ENCODE measurements around the gene DNALI1. TPM values are rescaled to one million over a fixed set of nuclear protein-coding genes. Genes with fewer than 3 reads are reported as not detected.

Gene DNALI1
- total RNA-seq, 1 experiment from 2014 or later = 0.36 TPM

DNA sequence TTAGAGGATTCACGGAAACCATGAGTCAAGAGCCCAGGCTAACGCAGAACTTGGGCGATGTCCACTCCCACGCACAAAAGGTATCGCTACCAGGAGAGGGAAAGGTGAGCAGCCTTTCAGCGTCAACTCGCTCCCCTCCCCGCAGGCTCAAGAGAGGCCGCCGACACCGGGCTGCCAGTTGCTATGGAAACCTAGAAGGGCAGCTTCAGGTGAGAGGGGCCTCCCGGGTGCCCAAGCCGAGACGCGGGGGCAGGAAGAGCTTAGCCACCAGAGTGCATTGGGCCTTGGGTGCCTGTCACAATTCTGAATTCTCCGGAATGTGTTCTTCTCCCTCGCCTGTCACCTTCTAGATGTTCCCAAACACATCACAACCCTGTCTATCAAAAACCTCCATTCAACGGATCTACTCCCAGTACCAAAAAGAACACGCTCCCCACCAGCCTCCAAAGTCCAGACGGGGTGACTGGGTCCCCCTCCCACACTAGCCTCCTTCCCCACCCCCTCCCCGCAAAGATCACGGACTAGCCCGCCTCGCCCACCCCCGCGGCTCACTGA, 42.9 kb upstream of the DNALI1 start:
- TF ChIP-seq, protein P1, sequence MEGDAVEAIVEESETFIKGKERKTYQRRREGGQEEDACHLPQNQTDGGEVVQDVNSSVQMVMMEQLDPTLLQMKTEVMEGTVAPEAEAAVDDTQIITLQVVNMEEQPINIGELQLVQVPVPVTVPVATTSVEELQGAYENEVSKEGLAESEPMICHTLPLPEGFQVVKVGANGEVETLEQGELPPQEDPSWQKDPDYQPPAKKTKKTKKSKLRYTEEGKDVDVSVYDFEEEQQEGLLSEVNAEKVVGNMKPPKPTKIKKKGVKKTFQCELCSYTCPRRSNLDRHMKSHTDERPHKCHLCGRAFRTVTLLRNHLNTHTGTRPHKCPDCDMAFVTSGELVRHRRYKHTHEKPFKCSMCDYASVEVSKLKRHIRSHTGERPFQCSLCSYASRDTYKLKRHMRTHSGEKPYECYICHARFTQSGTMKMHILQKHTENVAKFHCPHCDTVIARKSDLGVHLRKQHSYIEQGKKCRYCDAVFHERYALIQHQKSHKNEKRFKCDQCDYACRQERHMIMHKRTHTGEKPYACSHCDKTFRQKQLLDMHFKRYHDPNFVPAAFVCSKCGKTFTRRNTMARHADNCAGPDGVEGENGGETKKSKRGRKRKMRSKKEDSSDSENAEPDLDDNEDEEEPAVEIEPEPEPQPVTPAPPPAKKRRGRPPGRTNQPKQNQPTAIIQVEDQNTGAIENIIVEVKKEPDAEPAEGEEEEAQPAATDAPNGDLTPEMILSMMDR (IDR thresholded peaks at IDR 0.05) = no peak
- TF ChIP-seq POLR2AphosphoS5 (IDR thresholded peaks at IDR 0.05; ENCODE audit: low read depth, low read length) (no peak), SIN3A (IDR thresholded peaks at IDR 0.05; ENCODE audit: borderline replicate concordance, insufficient read depth, low read depth, low read length) (no peak), TCF7L2 (IDR thresholded peaks at IDR 0.05; ENCODE audit: low read depth, low read length) (no peak)
- TF ChIP-seq, protein P2, sequence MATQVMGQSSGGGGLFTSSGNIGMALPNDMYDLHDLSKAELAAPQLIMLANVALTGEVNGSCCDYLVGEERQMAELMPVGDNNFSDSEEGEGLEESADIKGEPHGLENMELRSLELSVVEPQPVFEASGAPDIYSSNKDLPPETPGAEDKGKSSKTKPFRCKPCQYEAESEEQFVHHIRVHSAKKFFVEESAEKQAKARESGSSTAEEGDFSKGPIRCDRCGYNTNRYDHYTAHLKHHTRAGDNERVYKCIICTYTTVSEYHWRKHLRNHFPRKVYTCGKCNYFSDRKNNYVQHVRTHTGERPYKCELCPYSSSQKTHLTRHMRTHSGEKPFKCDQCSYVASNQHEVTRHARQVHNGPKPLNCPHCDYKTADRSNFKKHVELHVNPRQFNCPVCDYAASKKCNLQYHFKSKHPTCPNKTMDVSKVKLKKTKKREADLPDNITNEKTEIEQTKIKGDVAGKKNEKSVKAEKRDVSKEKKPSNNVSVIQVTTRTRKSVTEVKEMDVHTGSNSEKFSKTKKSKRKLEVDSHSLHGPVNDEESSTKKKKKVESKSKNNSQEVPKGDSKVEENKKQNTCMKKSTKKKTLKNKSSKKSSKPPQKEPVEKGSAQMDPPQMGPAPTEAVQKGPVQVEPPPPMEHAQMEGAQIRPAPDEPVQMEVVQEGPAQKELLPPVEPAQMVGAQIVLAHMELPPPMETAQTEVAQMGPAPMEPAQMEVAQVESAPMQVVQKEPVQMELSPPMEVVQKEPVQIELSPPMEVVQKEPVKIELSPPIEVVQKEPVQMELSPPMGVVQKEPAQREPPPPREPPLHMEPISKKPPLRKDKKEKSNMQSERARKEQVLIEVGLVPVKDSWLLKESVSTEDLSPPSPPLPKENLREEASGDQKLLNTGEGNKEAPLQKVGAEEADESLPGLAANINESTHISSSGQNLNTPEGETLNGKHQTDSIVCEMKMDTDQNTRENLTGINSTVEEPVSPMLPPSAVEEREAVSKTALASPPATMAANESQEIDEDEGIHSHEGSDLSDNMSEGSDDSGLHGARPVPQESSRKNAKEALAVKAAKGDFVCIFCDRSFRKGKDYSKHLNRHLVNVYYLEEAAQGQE (IDR thresholded peaks at IDR 0.05; ENCODE audit: insufficient read depth in 1 of 2, low read depth in 2 of 2, low read length in 1 of 2) = no peak
- no peaks in the 10 kb centered on the region for H3K27me3 ChIP-seq (ENCODE audit: control insufficient read depth, insufficient read depth, low read length)
- ChIA-PET CTCF (interaction anchor here (0.6 to 1.6 kb wide), 5 partner anchors 20 to 149 kb away, joined by 5 to 11 read pairs (median 7); no protein-coding TSS in a partner anchor), POLR2A (no interaction called here)
- DNase-seq (ENCODE audit: low read depth, low spot score) (no peak), ATAC-seq (peak; percentile 24)
- BruUV-seq (replicated peaks) = no TSS peak
- 0 out of 2 replicates have a peak overlapping the region, but pooled peaks have one; percentile 26 for H3K27ac ChIP-seq (ENCODE audit: low read length)
- in situ Hi-C loops (cut with HindIII; ENCODE audit: low pct_unique_long_range_greater_than_20kb, low sequenced_read_pairs) (no loop called here), intact Hi-C loops (cut with micrococcal nuclease; ENCODE audit: unreplicated experiment) (no loop called here)
- H3K9me3 ChIP-seq (ENCODE audit: control insufficient read depth, insufficient read depth, low read depth, low read length) = no peaks in the 10 kb centered on the region
- peaks cover 3% of the 10 kb centered on the region for H3K36me3 ChIP-seq (ENCODE audit: control insufficient read depth, insufficient read depth, low read length)
- H3K4me3 ChIP-seq (ENCODE audit: low read depth in 2 of 2, low read length in 2 of 2) = peak overlapping the region; percentile 83 to 84
- H3K4me1 ChIP-seq (ENCODE audit: control insufficient read depth, insufficient read depth, low read length) = peaks cover 13% of the 10 kb centered on the region

DNA sequence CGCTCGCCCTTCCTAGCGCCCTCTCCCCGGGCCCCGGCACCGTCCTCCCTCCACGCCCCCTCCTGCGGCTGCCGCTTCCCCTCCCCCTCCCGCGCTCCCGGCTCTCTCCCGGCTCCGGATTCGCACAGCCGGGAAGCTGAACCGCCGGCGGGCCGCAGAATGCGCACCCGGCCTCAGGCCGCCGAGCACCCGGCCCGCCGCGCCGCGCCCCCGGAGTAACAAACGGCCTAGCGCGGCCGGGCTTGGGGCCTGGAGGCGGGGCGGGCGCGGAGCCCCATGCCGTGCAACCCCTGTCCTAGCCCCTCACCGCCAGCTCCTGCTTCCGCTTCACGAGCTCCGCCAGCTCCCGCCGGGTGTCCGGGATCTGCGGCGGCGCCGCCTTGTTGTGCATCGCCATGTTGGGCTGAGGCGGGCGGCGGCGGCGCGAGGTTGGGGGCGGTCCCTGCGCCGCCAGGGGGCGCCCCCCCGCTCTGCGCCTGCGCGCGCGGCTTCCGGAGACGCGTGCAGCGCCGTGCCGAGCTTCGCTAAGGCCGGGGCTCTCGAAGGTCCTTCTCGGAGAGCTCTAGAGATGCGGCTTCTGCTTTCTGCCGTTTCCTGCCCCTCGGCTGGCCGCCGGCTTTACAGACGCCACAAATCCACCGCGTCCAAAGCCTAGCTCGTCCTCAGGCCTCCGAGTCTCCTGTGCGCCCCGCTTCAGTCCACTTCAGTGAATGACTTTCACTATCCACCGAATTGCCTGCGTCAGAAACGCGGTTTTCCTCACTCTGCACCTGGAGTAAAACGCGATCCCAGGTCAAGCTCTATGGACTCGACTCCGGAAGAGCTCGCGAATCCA, 42.2 kb upstream of the DNALI1 start, which contains the start of gene MEAF6:
Gene MEAF6, minus strand, starts transcription at position 417 of the 835 bp plus-strand sequence. Its CDS starts 20 bp downstream, at position 397.
- CTCF ChIA-PET = interaction anchor here (0.5 to 1.6 kb wide), 7 partner anchors 19 to 150 kb away, joined by 3 to 11 read pairs (median 7); no protein-coding TSS in a partner anchor
- no TSS peak for BruUV-seq (replicated peaks)
- Histone ChIP-seq H3K4me1 (ENCODE audit: control insufficient read depth, insufficient read depth, low read length) (peaks cover 13% of the 10 kb centered on the region), H3K4me3 (ENCODE audit: low read depth in 2 of 2, low read length in 2 of 2) (peak within 1 kb of the TSS; percentile 83 to 84), H3K36me3 (ENCODE audit: control insufficient read depth, insufficient read depth, low read length) (peaks cover 3% of the 10 kb centered on the region), H3K9me3 (ENCODE audit: control insufficient read depth, insufficient read depth, low read depth, low read length) (no peaks in the 10 kb centered on the region), H3K27ac (ENCODE audit: low read length) (peak within 1 kb of the TSS; percentile 98), H3K27me3 (ENCODE audit: control insufficient read depth, insufficient read depth, low read length) (no peaks in the 10 kb centered on the region)
- in situ Hi-C loops (cut with HindIII; ENCODE audit: low pct_unique_long_range_greater_than_20kb, low sequenced_read_pairs) (no loop called here), intact Hi-C loops (cut with micrococcal nuclease; ENCODE audit: unreplicated experiment) (no loop called here)
- peak; percentile 99 for ATAC-seq
- peak; percentile 70; the same call in 1 of the 2 replicates for TF ChIP-seq TCF7L2 (IDR thresholded peaks at IDR 0.05; ENCODE audit: low read depth, low read length)
- TF ChIP-seq, protein P2 (IDR thresholded peaks at IDR 0.05; ENCODE audit: insufficient read depth in 1 of 2, low read depth in 2 of 2, low read length in 1 of 2) = no peak
- peak; percentile 86 for TF ChIP-seq POLR2AphosphoS5 (IDR thresholded peaks at IDR 0.05; ENCODE audit: low read depth, low read length)
- TF ChIP-seq, protein P1 (IDR thresholded peaks at IDR 0.05) = peak; percentile 93
- peak; percentile 82; the same call in 1 of the 2 replicates for TF ChIP-seq SIN3A (IDR thresholded peaks at IDR 0.05; ENCODE audit: borderline replicate concordance, insufficient read depth, low read depth, low read length)
- DNase-seq (ENCODE audit: low read depth, low spot score) = no peak
- POLR2A ChIA-PET = interaction anchor here (0.5 kb wide), 1 partner anchor 1222 kb away, joined by 3 read pairs; no protein-coding TSS in a partner anchor

Data from Panc1 (cell line).